Fibroblast of lung (primary cell): ENCODE results near the gene SLC6A19.

Source experiments
- EZH2 ChIP-seq: IDR thresholded peaks from 2 replicates; pipeline ENCODE4 v1.5.1; 2012; ENCODE audit warnings: low read length, control low read depth, mild to moderate bottlenecking; ENCODE audit errors: missing control alignments
- TF ChIP-seq, protein P1 (sequence below), 2 donors: IDR thresholded peaks in 1 of 2; conservative IDR thresholded peaks in 1 of 2; 1 replicate in 1 of 2; 2 replicates in 1 of 2; pipeline ENCODE4 v1.5.1; 2011 to 2012; ENCODE audit warnings: low read length in 2 of 2, control low read depth in 1 of 2, inconsistent platforms in 1 of 2, low read depth in 1 of 2, mild to moderate bottlenecking in 1 of 2

DNA sequence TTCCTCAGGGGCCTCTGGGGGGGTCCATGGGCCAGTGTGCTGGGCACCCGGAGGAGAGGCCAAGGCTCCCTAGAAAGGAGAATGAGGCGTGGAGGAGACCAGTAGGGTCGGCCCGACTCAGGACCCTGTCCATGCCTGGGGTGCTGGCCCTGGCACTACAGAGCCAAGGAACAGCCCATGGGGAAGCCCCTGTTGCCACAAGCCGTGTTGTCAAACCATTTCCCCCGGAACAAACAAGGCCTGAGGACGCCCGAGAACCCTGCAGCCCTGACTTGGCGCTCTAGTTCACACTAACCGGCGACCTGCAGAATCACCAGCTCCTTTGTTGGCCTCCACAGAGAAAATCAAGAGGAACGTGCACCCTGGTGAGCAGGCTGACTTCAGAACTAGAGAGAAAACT lies 48.0 kb upstream of the SLC6A19 start:
- TF ChIP-seq, protein P1, sequence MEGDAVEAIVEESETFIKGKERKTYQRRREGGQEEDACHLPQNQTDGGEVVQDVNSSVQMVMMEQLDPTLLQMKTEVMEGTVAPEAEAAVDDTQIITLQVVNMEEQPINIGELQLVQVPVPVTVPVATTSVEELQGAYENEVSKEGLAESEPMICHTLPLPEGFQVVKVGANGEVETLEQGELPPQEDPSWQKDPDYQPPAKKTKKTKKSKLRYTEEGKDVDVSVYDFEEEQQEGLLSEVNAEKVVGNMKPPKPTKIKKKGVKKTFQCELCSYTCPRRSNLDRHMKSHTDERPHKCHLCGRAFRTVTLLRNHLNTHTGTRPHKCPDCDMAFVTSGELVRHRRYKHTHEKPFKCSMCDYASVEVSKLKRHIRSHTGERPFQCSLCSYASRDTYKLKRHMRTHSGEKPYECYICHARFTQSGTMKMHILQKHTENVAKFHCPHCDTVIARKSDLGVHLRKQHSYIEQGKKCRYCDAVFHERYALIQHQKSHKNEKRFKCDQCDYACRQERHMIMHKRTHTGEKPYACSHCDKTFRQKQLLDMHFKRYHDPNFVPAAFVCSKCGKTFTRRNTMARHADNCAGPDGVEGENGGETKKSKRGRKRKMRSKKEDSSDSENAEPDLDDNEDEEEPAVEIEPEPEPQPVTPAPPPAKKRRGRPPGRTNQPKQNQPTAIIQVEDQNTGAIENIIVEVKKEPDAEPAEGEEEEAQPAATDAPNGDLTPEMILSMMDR (conservative IDR thresholded peaks at IDR 0.05 in 1 of 2, IDR thresholded peaks at IDR 0.05 in 1 of 2; ENCODE audit: low read depth in 1 of 2, low read length in 2 of 2) = no peak
- no peak for TF ChIP-seq EZH2
